AML-193 (cell line): ENCODE measurements around the gene TGFBR3L.
"Not testable (repeated sequence)": the region's sequence is repeated elsewhere in the genome, so short reads cannot be mapped to it uniquely, and the experiment has no call there.

Experiments
- DNase-seq, 2 experiments: peaks; one replicate each; lab custom pipeline; 2025; lab: John Stamatoyannopoulos, UW

TGFBR3L gene

DNA sequence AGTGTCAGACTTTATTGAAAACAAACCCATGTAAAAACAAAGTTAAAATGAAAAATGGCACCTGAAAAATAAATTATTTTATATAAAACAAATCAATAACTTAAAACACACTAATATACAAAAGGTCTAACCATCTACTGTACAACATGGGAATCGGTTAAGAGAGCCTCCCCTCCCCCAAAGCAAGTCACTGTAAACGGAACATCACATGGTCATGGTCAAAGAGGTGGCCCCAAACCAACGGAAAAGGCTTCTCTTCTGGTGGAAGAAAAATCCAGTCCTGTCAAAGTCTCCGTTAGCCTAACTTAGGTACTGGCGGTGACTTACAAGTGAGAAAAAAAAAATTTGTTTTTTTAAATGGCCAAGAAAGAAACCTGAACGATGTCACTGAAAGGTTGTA lies 44.6 kb downstream of the TGFBR3L start:
- no peak for DNase-seq

DNA sequence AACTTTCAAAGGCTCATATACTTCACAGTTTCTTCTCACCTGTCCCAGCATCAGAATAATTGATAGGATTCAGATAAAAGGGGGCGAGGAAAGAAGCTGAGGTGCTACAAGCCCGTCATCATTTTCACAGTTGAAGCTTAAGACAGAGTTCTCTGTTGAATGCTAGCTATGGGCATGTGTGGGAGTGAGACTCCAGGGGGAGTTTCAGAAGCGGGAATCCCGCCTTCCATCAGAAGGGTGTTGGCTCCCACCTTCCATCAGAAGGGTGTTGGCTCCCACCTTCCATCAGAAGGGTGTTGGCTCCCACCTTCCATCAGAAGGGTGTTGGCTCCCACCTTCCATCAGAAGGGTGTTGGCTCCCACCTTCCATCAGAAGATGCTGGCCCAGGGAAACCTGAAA lies 46.5 kb downstream of the TGFBR3L start:
- DNase-seq, result not testable (repeated sequence)

DNA sequence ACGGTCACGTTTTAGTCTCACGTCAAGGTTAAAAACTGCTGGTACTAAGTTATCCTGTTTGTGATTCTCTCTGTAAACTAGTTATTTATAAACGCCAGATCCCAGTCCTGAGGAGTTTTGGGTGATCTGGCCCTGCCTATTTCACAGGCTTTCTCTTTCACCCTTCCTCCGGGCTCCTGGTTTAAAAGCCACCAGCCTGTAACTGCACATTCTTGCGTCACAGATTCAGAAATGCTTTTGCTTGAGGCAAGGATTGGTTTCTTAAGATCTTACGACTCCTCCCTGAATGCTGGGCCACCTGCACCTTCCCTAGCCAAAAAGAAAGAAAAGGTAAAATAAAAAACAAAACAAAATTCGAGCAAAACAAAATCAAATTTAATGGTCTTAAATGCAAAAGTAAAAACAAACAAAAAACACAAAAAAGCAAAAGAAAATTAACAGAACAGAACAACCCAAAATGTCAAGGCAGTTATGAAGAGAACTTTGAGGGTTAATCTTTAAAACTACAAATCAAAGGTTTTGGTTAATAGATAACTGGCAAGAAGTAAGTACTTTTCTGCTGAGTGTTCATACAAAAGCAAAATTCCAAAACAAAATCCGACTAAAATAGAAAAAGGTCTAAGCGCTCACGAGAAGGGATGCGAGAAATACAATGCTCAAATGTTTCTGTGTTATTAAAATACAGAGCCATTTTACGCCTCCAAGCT lies 47.4 kb downstream of the TGFBR3L start:
- peak; percentile 3 to 9 for DNase-seq

DNA sequence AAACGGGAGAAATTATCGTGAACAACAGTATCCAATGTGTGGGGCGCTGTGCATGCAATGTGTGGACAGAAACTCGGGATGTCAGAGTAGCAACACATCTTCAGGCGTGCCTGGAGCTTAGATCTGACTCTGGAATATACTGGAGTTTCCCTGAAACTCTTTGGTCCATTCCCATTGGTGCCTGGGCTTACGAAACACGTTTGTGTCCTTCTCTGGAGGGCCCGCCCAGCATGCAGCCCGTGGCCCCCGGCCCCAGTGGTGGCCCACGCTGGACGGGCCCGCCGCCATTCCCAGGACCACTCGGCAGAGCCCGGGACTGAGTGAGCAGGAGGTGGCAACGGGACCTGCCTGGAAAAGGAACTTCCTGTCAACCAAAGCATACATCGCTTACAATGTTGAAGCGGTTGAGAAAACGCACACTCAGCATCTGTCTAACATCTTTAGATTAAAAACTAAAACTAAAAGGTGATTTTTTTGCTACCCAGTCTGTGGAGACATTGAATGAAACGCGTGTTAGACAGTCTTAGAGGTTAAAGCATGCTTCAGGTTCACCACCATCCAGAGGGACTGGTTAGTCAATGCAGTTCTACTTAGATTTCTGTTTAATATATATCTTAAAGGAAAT lies 48.1 kb downstream of the TGFBR3L start:
- DNase-seq, result no peak

DNA sequence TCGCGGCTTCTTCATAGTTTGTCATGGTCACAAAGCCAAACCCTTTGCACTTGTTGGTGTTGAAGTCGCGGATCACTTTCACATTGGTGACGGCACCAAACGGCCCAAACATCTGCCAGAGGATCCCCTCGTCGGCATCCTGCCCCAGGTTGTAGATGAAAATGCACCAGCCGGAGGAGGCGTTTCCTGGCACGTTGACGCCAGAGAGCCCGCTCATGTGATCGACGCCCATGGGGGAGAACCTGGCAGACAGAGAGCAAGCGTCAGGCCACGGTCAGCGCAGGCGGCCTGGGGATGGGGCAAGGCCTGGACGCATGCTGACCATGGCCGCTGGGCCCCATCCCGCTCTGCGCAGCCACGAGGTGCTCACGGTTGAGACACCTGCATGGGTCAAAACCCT lies 48.9 kb downstream of the TGFBR3L start:
- DNase-seq, result no peak

DNA sequence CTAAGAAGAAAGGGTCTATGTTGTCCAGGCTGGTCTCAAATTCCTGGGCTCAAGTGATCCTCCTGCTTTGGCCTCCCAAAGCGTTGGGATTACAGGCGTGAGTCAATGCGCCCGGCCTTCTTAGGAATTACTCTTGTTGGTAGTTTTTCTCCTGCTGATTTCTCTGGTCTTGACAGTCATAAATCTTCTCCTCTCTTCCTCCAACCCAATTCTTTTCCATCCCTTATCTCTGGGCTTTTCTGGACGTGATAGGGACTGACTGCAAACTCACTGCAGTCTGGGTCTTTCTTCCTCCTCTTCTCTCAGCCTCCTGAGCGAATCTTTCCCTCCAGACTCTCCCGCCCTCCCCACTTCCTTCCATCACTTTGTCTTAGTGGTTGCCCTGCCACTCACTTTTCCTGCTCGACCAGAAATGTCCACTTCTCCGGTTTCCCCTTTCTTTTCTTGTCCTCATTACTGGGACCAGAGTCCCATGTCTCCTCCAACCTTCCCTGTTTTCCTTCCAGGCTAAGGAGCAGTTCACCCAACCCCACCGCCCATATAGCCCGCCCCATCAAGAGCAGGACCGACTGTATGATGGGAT lies 50.7 kb downstream of the TGFBR3L start:
- DNase-seq, result no peak

DNA sequence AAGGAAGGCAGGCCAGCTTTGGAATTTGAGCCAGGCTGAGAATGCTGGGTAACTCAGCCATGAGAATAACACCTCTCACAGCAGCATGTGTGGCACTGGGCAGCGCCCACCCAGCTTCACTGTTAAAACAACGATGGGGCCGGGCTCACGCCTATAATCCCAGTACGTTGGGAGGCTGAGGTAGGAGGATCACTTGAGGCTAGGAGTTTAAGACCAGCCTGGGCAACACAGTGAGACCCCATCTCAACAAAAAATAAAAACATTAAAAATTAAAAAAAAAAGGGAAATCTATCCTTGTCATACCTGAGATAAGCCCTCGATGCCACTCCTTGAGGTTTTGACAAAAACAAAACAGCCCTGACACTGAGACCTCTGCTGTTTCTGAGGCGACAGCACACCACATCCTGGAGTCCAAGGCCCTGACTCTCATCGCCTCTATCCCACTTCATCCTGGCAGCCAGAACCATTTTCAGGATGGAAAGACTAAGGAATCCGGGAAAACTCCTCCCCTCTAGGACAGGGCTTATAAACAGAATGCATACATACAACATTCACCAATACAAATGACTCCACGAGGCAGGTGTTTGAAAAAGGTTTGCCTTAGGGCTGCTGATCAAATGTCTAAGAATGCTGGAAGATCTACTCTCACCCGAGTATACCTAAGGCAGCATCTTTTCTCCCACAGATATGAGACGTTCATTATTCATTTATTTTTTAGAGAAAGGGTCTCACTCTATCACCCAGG lies 51.5 kb downstream of the TGFBR3L start:
- no peak for DNase-seq

DNA sequence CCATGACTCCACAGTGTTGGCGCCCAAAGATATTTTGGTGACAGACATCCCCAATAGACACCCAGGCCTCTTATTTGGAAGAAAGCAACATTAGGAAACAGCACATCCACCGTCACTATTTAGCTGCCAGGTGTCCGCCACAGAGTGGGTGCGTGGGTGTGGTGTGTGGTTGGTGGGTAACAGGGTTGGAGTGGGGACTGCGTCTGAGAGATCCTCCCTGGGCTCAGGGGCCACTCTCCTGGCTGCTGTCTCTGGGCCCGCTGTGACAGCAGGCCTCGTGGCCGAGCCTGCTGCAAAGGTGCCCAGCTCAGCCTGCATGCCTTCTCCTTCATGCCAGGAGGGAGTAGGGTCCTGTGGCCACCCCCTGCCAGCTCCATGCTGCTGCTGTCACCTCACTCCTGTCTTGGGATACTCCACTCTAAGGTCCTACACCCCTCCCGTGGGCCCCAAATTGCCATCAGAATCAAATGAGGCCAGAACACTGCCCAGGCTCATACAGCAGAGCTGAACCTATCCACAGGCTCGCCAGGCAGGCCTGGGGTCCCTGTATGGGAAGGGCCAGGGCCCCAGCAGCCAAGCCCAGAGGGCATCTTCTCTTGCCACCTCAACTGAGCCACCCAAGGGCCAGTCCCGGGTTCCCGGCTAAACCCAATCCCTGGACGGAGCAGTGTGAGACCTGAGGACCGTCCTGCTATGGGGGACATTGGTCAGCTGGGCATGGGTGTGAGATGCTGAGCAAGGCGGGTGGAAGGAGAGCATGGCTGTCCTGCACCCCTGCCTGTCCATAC lies 53.6 kb downstream of the TGFBR3L start:
- no peak for DNase-seq
